Endometrium (tissue), 2 donors: ENCODE measurements around the gene GDI2.
"Not testable (repeated sequence)": the region's sequence is repeated elsewhere in the genome, so short reads cannot be mapped to it uniquely, and the experiment has no call there.

Source experiments
- FAIRE-seq: peaks from 2 replicates; lab custom pipeline; 2012; peaks lifted over from hg19 to GRCh38; lab: Jason Lieb, UNC
- donor health status: control.
- donor health status: control.

GDI2 gene

GRCh38 chr10:5813341-5814109 lies at the start of gene GDI2:
GDI2 (minus strand) TSS chr10:5813434; CDS start chr10:5813258, 176 bp downstream.
- no peak for FAIRE-seq

DNA sequence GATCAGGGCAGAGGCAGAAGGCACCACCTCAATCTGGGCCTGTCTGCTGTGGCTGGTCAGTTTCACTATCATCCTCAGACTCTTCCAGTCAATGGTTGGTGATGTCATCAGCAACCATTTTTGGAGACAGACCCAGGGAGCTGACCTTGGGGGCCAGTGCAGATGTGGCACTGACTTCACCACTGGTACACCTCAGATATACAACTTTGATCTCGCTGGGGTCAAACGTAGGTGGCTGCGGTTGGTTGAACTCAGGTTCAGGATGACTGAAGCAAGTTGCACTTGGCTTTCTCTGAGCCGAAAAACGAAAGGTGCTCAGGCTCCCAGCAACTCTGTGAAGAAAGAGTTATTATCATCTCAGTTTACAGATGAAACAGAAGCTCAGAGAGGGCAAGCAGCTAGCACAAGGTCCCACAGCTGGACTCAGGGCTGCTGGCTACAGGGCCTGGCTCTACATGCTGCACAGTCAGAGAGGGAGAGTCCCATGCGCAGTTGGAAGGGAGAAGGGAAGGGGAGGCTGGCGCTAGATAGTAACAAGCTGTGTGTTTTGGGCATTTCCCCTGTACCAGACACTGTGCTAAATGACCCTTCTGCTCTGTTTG lies 49.2 kb upstream of the GDI2 start:
- no peak for FAIRE-seq

DNA sequence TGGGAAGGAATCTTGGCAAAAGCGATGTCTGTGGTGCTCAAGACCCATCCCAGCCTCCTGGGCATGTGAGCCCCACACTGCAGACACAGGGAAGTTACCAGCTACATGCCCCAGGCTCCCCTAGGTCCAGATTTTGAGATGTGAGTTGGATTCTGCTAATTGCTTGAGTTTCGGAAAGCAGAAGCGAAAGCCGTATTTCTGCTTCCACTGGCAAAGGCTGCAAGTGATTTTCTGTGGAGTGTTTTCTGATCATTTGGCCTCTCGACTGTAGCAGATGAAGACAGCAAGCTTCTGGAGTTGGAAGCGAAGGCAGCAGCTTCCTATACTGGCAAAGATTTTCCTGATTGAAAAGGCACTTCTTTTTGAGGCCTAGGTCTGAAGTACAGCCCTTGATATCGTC lies 46.8 kb upstream of the GDI2 start:
- no peak for FAIRE-seq

DNA sequence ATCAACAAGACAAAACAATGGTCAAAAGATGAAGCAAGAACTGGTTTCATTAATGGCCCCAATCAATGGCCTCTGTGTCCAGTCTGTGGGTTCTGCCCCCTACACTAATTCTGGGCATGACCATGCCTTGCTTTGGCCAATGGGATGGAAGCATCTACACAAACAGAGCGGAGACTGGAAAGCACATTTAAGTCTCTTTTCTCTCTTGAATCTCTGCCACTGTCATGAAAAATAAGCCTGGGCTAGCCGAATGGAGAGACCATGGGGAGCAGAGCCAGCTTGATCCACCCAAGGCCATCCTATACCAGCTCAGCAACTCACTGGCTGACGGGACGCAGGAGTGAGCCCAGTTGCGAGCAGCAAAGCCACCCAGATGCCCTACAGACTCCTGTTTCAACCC lies 45.6 kb upstream of the GDI2 start:
- FAIRE-seq = no peak

DNA sequence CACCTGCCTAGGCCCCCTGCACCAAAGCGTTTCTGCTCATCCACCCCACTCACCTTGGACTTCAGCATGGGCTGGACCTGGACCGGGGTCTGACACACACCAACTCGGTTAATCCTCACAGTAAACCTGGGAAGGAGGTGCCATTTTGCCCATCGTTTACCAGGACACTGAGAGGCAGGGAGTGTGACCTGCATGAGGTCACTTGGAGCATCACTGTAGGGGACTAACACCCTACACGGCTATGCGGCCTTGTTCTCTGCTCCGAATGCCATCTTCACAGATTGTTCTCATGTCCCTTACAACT lies 43.4 kb upstream of the GDI2 start:
- FAIRE-seq = no peak

DNA sequence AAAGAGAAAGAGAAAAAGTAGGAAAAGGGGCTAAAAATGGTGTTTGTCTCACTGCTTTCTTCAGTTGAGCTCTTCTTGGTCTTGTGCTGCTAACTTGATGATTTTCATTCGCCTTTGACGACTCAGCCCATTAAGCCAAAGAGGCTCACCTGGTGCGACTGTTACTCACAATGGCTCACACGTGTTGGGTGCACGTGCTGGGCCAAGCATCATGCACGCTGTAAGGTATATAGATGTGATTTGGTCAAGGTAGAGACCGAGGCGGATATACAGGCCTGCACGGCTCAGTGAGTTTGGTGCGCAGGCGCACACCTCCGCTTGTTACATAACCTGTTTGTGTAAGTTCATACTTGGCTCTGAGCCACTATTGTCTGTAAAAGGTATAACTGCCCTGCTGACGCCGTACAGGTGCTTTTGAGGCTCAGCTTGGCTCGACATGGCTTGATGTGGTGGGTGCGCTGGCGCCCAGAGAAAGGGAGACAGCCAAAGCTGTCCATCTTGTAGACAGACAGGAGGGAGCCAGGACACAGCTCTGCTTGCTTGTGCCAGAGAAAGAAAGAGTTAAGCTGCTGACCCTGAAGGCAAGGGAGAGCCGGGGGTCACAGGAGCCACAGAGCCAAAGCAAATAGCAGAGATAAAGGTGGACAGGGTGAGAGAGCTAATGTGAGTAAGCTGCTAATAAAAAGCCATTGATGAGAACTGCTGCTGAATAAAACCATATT lies 42.9 kb upstream of the GDI2 start:
- FAIRE-seq = no peak

- no peak for FAIRE-seq
These were observed 40.9 kb upstream of the GDI2 start for GRCh38 chr10:5854131-5854475.

GRCh38 chr10:5846667-5847066 lies 33.4 kb upstream of the GDI2 start:
- FAIRE-seq = not testable (repeated sequence)

DNA sequence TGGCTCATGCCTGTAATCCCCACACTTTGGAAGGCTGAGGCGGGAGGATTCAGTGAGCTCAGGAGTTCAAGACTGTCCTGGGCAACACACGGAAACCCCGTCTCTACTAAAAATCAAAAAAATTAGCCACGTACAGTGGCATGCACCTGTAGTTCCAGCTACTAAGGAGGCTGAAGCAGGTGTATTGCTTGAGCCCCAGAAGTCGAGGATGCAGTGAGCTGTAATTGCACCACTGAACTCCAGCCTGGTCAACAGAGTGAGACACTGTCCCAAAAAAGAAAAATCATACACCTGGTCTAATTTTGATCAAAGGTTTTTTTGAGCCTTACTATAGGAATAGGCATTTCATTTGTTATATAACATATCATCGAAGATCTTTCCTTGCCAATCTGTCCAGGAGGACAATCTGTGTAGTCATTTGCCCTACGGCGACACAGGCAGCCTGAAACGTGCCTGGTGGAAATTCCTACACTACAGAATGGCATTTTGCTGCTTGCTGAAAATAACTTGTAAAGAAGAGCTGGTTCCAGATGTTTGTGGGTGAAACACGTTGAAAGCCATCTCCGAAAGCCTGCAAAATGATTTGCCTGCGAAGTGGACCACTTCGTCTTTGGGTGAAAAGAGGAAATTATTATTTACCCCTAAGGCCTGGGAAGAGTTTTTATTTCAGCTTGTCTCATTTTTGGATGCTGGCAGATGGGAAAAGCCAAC lies 31.3 kb upstream of the GDI2 start:
- FAIRE-seq = no peak

GRCh38 chr10:5843686-5844344 lies 30.6 kb upstream of the GDI2 start:
- FAIRE-seq = no peak

GRCh38 chr10:5841965-5842364 lies 28.7 kb upstream of the GDI2 start:
- no peak for FAIRE-seq

DNA sequence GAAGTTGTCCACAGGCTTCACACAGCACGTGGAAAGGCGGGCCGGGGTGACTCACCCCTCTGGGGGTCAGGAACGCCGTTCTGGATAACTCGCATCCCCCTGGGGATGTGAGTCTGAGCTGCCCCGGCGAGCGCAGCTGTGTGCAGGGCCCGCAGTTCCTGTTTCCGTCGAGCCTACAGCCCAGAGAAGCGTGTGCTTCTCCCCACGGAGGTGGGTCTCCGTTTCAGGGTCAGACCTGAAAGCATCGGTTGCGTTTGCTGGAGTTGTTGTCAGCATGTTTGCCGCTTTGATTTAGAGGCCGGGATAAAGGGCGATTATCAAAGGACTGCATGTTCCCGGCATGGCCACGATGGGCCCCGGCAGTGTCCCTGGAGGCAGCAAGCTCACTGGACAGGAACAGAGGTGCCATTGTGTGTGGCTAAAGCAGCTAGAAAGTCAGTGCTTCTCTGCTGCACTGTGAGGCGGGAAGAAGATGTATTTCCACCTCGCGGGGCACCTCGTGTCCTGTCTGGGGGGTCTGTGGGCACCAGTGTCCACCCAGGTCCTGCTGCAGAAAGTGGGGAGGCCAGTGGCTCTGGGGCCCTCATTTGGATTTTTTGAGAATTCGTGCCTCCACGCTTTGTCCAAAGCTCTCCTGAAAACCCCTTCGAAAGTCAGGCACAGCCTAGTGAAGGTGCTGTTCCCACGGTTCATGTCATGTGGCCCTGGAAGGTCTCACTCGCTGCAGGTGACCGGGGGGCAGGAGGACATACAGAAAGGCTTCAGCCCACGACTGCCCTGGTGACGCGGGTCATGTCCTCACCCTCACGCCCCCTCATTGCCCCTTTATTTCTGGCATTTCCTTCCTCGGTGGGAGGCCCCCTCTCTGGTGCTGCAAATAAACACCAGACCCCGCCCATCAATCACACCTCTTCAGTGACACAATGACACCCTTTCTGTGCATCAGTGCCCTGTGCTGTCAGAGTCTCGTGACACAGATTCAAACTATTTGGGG lies 27.4 kb upstream of the GDI2 start:
- no peak for FAIRE-seq

DNA sequence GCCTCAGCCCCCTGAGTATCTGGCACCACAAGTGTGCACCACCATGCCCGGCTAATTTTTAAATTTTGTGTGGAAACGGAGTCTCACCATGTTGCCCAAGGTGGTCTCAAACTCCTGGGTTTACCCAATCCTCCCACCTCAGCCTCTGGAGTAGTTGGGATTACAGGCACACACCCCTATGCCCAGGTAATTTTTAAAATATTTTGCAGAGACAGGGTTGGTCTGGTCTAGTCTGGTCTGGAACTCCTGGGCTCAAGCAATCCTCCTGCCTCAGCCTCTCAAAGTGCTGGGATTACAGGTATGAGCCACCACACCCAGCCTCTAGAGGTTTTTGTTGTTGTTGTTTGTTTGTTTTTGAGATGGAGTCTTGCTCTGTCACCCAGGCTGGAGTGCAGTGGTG lies 22.9 kb upstream of the GDI2 start:
- not testable (repeated sequence) for FAIRE-seq

- FAIRE-seq = no peak
These were observed 22.3 kb upstream of the GDI2 start for GRCh38 chr10:5835446-5836095.

DNA sequence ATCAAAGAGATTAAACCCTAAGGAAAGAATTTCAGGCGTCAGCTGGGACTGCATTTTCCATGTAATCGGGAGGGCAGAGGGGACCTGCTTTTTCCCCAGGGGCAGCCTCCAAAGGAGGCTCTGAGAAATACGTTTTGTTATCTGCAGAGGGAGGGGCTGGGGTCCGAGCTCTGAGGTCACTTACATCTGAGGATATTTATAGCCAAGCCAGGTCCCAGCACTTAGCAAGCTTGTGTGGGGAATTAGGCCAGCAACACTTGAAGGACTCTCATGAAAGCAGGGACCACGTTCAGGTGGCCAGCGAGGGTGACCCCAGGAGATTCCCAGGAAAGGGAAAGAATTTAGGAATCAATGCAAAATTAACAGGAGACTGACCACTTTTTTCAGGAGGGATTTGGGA lies 20.6 kb upstream of the GDI2 start:
- FAIRE-seq = no peak

GRCh38 chr10:5832946-5833345 lies 19.7 kb upstream of the GDI2 start:
- no peak for FAIRE-seq

DNA sequence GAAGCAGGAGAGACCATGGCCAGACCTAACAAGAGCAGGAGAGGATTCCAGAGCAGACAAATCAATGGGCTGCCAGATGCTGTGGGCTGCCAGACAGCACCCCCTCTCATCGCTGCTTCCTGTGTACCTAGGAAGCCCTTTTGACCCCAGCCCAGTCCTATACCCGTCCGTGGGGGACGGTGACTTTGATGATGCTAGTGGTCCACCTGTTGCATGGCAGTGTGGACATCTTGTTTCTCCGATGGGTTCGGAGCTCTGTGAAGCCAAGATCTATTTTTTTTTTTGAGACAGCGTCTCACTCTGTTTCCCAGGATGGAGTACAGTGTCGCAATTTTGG lies 18.2 kb upstream of the GDI2 start:
- no peak for FAIRE-seq

DNA sequence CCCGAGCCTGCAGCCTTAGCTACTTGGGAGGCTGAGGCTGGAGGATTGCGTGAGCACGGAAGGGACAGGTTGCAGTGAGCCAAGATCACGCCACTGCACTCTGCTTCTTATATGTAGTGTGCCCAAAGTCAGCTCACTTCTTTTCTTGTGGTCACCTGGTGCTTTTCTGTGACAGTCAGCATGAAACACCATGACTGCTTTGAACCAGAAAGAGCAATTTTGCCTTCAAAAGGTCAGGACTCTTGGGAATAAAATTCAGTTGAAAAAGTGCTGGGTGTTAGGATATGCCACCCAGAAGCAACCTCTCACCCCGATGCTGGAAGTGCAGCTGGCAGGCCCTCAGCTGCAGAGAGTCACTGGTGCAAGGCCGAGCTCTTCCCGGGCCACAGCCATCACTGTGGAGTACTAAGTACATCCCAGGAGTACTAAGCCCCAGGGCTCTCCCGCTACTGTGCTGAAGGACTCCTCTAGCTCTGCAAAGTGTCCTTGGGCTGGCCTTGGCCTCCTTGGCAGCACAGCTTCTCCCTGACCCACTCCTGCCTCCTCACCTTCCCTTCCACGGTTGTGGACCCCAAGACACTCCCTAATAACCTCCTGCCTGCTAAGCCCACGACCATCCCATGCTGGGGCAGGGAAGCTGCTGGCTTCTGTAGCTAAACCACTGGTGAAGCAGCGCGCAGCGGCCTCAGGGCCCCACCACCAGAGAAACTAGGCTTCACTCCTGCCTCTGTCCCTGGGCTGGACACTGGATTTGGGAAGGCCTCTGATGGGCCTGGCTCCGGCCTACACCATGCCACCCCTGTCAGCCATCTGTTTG lies 17.6 kb upstream of the GDI2 start:
- FAIRE-seq = no peak

DNA sequence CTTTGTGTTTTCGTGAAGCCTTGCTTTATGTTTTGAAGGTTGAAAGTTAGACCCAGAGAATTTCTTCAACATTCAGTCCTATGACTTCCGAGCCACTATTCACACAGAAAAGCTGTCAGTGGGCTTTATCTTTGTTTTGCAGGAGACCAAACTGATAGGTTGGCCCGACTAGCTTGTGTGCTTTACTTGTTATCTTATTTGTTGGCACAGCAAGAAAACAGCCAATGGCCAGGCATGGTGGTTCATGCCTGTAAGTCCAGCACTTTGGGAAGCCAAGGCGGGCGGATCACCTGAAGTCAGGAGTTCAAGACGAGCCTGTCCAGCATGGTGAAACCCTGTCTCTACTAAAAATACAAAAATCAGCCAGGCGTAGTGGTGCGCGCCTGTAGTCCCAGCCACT lies 16.0 kb upstream of the GDI2 start:
- FAIRE-seq = no peak

DNA sequence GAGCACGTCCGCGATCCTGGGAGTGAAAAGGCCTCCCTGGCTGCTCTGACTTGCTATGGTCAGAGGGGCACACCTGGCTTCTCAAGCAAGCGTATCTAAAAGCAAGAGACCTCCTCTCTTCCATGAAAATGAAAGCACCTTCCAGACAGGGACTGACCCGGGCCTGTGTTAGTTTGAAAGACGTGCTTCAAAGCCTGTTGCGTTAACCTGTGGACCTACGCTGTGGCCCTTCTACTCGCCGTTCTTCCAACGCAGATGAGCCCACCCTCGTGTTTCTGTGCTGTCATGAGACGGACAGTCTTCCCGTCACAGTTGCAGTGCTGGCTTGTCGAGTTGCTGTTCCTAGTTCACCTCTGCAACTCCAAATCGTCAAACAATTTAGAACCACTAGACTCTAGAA lies 15.5 kb upstream of the GDI2 start:
- no peak for FAIRE-seq
